ENCODE measurements around the gene UGT1A7. TPM values are rescaled to one million over a fixed set of nuclear protein-coding genes. Genes with fewer than 3 reads are reported as not detected.

UGT1A7 gene
- polyA plus RNA-seq, 3 donors = not detected

DNA sequence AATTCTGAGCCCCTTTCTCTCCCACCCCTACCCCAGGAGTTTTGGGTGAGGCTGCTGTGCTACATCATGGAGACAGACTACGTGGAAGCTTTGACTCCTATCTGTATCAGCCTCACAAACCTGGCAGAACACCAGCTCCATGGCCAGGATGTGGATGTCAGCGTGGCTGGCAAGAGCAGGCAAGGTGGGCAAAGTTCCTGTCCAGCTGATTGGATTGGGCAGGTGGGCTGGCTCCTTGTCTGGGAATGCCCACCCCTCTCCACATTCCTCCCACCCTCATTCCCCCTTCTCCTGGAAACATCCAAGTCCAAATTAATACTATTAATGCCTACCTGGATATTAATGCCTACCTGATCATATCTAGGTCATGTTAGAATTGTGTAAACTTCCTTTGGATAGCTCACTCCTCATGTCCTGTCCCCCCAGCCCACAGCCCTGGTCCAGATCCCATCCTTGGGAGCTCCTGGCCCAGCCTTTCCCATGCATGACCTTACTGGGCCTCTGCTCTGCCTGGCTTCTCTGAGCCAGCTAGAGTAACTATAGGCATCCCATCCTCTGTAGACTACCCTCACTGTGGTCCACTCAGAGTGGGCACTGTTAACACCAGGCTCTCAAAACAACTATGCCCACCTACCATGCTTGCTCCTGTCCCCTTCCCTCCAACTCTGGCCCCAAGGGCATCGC, 120.6 kb downstream of the UGT1A7 start:
- 59 to 76% (median 71%) methylated on average over 3 of the region's 3 CpGs for WGBS, 3 donors
- no peak overlapping the region for H3K27ac ChIP-seq (ENCODE audit: low read depth, low read length)

DNA sequence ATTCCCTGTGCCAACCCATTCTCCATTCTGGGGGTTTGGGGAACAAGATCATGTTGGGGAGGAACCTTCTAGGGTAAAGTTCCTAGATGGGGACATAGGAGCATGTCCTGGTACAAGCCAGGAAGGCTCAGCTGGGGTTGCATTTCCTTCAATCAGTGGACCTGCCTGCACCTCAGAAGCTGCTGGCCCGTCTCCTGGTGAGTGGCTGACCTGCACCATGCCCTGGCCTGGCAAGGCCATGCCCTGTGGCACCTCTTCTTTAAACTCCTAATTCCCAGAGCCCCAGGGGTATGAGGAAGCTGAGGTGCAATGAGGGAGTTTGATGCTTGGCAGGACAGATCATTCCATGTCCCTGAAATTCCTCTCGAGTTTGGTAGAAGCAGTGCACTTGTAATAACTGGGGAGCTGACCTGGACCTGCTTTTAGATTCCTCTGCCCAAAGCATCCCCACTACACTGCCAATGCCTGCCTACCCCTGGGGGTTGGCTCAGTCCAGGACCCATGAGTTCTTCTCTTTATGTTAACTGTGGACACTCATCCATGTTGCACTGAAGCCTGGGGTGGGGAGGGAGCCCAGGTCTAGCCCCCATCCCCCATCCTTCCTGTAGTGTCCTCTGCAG, 121.7 kb downstream of the UGT1A7 start:
- no peak overlapping the region for H3K27ac ChIP-seq (ENCODE audit: low read depth, low read length)
- 46 to 71% (median 67%) methylated on average over 2 of the region's 2 CpGs for WGBS, 3 donors

DNA sequence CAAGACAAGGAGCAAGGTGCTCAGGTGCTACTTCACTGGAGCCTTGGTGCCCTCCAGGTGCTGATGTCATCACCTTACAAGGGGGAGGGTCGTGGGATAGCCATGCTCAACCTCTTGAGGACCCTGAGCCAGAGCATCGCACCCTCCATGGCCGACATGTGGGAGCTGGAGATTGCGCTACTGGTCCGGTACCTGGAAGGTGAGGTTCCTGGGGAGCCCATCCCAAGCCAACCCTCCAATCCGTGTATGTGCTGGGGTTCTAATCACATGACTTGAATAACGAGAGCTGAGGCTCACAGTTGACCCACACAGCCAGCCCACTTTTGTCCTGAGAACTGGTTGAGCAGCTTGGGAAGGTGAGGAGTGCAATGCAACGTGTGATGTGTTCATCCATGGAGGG, 122.3 kb downstream of the UGT1A7 start:
- no peak overlapping the region for H3K27ac ChIP-seq (ENCODE audit: low read depth, low read length)
- WGBS, 3 donors = 60 to 65% (median 64%) methylated on average over 8 of the region's 8 CpGs

DNA sequence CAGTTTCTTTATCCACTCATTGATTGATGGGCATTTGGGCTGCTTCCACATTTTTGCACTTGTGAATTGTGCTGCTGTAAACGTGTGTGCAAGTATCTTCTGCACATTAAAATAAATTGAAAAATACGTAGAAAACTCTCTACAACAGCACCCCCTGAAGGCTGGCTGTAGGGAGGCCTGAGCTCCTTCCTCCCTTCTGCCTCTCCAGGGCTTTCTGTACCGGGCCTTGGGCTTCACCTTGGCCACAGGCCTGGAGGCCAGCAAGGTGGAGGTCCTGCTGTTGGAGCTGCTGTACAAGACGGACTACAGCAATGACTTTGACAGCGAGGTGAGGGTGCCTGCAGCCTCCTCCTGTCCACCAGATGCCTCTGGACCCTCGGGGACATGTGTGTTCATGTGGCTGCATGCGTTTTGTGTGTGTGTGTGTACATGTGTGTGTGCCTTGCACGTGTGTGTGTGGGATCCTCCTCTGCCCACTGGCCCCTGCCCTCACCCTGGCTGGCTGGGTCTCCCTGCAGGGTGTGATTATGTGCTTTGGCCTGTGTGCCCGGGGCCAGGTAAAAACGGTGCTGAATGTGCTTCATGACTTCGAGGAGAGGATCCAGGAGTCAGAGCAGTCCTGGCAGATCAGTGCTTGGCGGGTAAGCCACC, 125.6 kb downstream of the UGT1A7 start:
- WGBS, 3 donors = 66 to 73% (median 72%) methylated on average over 12 of the region's 12 CpGs

DNA sequence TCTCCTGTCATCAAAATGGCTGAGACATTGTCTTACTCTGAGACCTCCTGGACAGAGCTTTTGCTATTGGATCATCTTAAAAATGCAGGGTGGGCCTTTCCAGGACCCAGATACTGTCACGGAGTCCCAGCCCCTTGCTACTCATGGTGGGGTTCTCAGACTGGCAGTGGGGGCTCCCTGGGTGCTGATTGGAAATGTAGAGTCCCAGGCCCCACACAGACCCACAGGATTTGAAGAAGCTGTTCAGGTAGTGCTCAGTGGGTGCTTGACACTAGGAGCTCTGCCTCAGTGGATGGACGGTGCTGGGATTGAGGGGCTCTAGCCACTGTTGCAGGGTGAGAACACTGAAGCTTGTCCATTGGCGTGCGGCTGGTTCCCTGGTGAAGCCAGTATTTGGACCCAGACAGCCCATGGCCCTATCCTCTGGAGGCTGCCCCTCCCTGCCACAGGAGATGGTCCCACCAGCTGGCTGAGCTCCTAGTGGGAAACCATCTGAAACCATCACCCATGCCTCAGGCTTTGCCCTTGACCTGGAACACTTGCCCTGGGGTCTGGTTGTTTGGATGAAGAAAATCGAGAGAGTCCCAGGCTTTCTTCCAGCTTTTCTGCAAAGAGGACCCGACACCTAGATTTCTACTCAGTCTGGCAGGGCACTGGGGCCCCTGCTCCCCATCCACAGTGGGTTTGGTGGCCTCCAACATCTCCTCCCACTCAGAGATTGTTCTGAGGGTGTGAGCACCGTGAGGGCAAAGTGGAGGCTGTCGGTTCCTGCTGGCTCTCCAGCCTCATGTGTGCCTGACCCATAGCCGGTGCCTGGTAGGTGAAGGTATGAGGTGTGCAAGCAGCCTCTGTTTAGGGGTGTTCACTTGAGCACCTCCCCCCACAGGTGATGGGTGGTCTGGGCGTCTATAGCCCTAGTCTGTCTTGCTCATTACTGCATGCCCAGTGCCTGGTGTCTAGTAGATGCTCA, 126.5 kb downstream of the UGT1A7 start:
- H3K27ac ChIP-seq (ENCODE audit: low read depth, low read length) = no peak overlapping the region
- 77 to 83% (median 78%) methylated on average over 10 of the region's 10 CpGs for WGBS, 3 donors

More for the DNA sequence above, 125.6 kb downstream of the UGT1A7 start:
- no peak overlapping the region for H3K27ac ChIP-seq (ENCODE audit: low read depth, low read length)

DNA sequence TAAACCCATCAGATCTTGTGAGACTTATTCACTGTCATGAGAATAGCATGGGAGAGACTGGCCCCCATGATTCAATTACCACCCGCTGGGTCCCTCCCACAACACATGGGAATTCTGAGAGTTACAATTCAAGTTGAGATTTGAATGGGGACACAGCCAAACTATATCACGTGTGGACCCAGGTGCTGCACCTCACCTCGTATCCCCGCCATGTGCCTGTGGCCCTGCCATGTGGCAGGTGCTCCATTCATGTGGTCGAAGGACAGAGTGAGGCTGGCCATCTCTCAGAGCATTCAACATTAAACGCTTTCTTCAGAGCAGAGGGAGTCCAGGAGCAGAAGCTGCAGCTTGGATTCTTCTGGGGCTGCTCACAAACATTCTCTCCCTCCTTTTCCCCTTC, 128.7 kb downstream of the UGT1A7 start:
- WGBS, 3 donors = 78 to 90% (median 86%) methylated on average over 6 of the region's 6 CpGs
- no peak overlapping the region for H3K27ac ChIP-seq (ENCODE audit: low read depth, low read length)

DNA sequence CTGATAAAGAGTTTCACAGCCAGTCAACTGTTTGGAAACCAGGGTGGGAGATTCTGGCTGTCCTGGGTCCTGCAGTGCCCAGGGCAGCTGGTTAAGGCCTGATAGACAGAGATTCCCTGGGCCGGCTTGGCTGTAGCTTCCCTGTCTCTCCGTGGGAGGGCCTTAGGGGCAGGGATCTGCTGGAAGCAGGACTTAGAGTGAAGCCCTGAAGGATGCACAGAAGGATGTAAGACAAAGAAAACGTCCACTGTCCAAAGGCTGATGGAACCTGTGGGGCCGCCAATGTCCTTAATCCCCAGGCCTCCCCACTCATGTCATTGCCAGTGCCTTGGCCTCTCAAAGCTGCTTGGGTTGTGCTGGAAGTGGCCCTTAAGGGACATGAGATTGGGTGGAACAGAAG, 129.4 kb downstream of the UGT1A7 start:
- 49 to 76% (median 75%) methylated on average over 4 of the region's 4 CpGs for WGBS, 3 donors
- H3K27ac ChIP-seq (ENCODE audit: low read depth, low read length) = no peak overlapping the region

DNA sequence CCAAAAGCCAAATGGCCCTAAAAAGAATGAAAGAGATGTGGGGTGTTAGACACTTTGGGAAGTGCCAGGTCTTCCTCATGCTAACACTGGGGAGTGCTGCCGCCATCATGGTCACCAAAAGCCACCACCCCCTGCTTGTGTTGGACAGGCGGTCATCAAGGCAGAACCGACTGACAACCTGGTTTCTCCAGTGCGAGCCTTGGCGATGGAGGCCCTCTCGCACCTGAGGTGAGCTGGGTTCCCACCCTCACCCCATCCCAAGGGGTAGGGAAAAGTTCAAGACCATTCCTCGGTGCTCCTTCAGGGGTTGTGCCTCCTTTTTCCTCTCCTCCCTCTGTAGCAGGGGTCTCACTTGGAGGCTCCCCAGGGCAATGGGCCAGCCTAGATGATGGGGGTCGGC, 130.0 kb downstream of the UGT1A7 start:
- WGBS, 3 donors = 80 to 92% (median 88%) methylated on average over 7 to 8 of the region's 8 CpGs
- H3K27ac ChIP-seq (ENCODE audit: low read depth, low read length) = no peak overlapping the region

DNA sequence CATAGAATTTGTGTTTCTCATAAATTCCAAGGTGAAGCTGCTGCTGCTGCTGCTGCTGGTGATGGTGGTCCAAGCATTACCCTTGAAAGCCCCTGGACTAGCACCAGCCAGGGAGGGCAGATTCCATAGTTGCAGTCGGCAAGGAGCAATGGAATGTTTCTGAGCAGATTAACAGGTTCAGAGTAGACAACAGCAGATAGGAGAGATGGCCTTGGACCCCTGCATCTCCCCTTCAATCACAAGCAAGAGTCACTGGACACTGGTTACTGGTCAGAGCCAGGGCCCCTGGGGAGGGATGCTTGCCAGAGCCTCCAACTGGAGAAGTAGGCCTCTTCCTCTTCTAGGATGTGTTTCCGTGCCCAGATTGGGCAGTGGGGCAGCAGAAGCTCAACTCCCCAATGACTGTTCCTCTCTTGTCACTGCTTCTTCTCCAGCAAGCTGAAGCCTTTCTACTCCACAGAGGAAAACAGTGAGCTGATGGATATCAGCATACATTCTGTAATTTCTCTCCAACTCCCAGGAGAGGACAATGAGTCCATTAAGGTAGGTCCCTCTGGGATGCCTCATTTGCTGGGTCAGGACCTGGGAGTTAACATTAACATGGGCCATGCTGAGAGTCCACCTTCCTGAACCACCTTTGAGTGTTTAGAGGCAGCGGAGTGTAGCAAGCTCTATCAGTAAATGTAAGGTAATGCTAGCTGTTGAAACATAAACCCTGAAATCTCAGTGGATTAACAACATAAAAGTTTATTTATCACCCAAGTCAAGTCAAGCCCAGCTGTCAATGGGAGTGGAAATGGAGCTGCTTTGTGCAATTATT, 131.7 kb downstream of the UGT1A7 start:
- 72 to 80% (median 76%) methylated on average over 3 of the region's 3 CpGs for WGBS, 3 donors
- no peak overlapping the region for H3K27ac ChIP-seq (ENCODE audit: low read depth, low read length)

DNA sequence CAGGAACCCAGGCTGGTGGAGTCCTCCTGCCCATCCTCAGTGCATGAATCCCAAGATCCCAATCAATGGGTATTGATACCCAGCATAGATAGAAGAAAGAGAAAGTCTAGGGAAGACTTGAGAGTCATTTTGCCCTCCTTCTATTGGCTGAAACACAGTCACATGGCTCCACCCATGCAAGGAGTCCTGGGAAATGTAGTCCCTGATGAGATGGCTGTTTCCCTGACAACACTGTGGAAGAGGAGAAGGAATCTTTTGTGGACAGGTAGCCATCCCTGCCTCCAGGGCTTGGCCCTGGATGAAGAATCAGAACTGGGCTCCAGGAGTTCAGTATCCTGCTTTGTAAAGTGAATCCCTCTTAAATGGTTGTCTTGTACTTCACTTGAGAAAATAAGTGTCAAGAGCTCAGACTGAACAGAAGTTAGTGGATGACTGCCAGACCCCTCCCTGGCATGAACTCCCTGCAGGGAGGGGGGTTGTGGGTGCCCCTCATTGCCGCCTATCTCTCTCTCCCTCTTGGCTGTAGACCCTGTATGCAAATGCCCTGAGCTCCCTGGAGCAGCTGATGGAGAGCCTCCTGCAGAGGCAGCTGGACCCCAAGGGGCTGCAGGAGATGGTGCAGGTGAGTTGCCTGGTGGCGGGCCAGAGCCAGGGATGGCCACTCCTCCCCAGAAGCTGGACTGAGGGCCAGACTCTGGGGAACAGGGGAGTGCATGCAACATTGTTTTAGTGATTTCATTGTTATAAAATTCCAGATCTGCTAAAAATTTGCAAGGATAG, 132.5 kb downstream of the UGT1A7 start:
- H3K27ac ChIP-seq (ENCODE audit: low read depth, low read length) = no peak overlapping the region
- WGBS, 3 donors = 41 to 83% (median 71%) methylated on average over 2 of the region's 2 CpGs

DNA sequence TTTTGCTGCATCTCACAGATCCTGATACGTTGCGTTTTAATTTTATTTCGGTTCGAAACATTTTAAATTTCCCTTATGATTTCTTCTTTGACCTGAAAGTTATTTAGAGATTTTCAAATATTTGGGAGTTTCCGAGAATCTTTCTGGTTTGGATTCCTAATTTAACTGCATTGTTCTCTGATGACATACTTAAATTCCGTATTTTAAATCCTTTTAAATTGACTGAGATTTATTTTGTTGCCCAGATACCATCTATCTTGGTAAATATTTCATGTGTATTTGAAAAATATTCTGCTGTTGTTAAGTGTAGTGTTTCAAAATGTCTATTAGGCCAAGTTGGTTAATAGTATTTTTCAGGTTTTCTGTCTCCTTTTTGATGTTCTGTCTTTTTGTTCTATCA, 134.2 kb downstream of the UGT1A7 start:
- no peak overlapping the region for H3K27ac ChIP-seq (ENCODE audit: low read depth, low read length)
- WGBS, 3 donors = 61 to 87% (median 86%) methylated on average over 6 of the region's 6 CpGs

DNA sequence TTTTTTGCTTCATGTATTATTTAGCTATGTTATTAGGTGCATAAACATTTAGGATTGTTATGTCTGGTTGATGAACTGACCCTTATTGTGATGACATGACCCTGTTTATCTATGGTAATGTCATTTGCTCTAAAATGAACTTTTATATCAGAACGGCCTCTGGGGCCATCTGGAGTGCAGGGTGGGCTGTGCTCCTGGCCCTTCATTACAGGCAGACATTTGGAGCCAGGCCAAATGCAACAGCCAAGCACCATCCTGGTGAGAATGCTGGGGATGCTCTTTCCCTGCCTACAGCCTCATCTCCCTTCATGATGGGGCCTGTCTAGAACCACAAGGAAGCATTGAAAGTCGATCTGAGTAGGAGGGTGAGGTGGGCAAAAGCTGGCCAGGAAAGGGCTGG, 134.6 kb downstream of the UGT1A7 start:
- WGBS, 3 donors = 48 to 67% (median 60%) methylated on average over 2 of the region's 2 CpGs

DNA sequence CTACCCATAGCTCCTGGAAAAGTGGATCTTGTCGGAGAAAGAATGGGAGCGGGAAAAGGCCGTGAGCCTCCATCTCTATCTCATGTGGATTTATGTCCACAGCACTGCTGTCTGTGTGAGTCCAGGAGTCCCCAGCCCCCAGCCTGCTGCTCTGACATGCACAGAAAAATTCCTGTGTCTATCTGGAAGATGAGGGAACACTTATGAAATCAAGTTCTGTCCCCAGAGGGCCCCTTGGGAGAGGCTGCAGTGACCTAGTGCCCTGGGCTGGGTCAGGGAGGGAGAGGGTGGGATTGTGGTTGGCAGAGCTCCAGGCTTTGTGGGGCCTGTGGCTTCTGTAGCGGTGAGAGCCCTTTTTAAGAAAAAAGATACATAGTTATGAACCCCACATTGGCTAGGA, 135.1 kb downstream of the UGT1A7 start:
- H3K27ac ChIP-seq (ENCODE audit: low read depth, low read length) = no peak overlapping the region
- 75 to 83% (median 77%) methylated on average over 4 of the region's 4 CpGs for WGBS, 3 donors

More for the DNA sequence above, 134.6 kb downstream of the UGT1A7 start:
- no peak overlapping the region for H3K27ac ChIP-seq (ENCODE audit: low read depth, low read length)

DNA sequence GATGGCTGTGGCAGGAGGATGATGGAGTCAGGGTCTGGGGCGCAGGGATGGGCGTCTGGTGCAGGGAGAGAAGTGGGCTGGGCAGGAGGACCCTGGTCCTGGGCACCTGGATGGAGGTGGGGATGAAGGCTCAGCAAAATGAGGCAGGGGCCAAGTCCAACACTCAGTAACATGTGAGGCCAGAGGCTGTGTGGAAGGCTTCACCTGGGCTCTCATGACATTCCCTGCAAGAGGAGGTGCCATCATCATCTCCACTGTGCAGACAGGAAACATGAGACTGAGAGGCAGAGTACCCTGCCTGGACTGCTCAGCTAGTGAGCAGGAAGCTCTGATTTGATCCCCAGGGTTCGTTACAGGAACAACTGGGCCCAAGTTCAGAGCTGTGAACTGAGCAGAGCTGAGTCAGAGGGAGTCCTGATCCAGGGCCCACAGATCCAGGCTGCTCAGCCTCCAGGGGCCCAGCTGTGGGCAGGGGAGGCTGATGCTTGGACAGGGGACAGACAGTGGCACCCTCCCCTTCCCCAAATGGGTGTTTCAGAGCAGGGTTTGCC, 135.7 kb downstream of the UGT1A7 start:
- 71 to 81% (median 75%) methylated on average over 3 of the region's 3 CpGs for WGBS, 3 donors

DNA sequence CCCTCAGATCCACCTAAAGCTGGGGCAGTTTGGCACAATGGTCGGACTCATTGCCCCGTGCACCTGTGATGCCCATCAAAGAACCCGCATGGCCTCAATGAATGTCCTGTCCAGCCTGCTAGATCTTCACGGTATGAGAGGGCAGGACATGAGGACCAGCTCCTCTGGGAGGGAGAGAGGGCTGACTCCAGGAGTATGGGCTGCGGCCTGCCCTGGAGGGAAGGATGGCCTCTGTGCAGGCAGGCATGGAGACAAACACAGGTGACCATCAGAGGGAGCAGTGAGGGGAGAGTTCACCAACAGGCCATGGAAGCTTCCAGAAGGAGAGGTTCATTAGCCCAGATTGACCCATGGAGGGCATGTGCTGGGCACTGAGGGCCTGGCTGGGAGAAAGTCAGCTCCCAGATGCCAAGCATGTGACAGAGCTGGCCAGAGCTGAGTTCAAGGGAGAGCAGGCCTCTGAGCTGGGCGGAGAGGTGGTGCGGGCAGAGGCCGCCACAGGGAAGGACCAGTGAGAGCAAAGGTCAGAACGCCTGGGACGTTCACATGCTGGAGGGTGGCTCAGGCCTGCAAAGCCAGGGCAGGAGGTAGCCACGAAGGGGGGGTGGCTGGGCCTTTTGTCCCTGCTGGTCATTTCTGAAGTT, 136.4 kb downstream of the UGT1A7 start:
- no peak overlapping the region for H3K27ac ChIP-seq (ENCODE audit: low read depth, low read length)
- 76 to 92% (median 82%) methylated on average over 11 of the region's 11 CpGs for WGBS, 3 donors

More for the DNA sequence above, 135.7 kb downstream of the UGT1A7 start:
- no peak overlapping the region for H3K27ac ChIP-seq (ENCODE audit: low read depth, low read length)

Measured in adipose tissue (tissue), 3 donors.